ENCODE data around the gene SEMA3F. TPM values are rescaled to one million over a fixed set of nuclear protein-coding genes. Genes with fewer than 3 reads are reported as not detected.

Gene SEMA3F
- total and polyA plus RNA-seq, 4 donors: 0.60 to 4.8 (median 2.1) TPM

GRCh38 chr3:50128001-50128400 lies 27.1 kb upstream of the SEMA3F start:
- WGBS: 82% methylated on average over 4 of the region's 4 CpGs
- Histone ChIP-seq H3K27me3 (ENCODE audit: control insufficient read depth in 4 of 4, insufficient read depth in 4 of 4, low read length in 3 of 4) (no peaks in the 10 kb centered on the region), H3K9me3 (ENCODE audit: control insufficient read depth in 4 of 4, low read length in 3 of 4) (no peaks in the 10 kb centered on the region), H3K4me1 (ENCODE audit: control insufficient read depth in 4 of 4, insufficient read depth in 4 of 4, low read length in 3 of 4) (no peaks in the 10 kb centered on the region), H3K27ac (ENCODE audit: low read depth in 1 of 2, low read length in 2 of 2) (no peak overlapping the region), H3K4me3 (ENCODE audit: low read depth in 1 of 3, low read length in 3 of 3) (no peak overlapping the region), H3K9ac (ENCODE audit: low read depth in 1 of 2, low read length in 2 of 2) (no peak overlapping the region), H3K36me3 (ENCODE audit: control insufficient read depth in 4 of 4, insufficient read depth in 3 of 4, low read depth in 1 of 4, low read length in 3 of 4) (no peaks in the 10 kb centered on the region)
- DNase-seq (ENCODE audit: low spot score): no peak
- no peak for TF ChIP-seq ZBTB33 (IDR thresholded peaks at IDR 0.05)
- no peak for TF ChIP-seq FOXA1 (IDR thresholded peaks at IDR 0.05)
- TF ChIP-seq YY1 (IDR thresholded peaks at IDR 0.05): no peak
- no peak for TF ChIP-seq ATF3 (IDR thresholded peaks at IDR 0.05)
- no peak for TF ChIP-seq NR2F2 (IDR thresholded peaks at IDR 0.05)
- no peak for TF ChIP-seq HNF4G (IDR thresholded peaks at IDR 0.05)
- TF ChIP-seq CTCF (IDR thresholded peaks at IDR 0.05; ENCODE audit: low read depth, low read length, missing input control): no peak
- no peak for TF ChIP-seq EGR1 (IDR thresholded peaks at IDR 0.05; ENCODE audit: low read depth in 2 of 2)
- no peak for TF ChIP-seq HNF4A (conservative IDR thresholded peaks at IDR 0.05)
- TF ChIP-seq RXRA (IDR thresholded peaks at IDR 0.05): no peak
- no peak for TF ChIP-seq JUND (IDR thresholded peaks at IDR 0.05)
- TF ChIP-seq SP1 (IDR thresholded peaks at IDR 0.05): no peak
- no peak for TF ChIP-seq FOXA2 (IDR thresholded peaks at IDR 0.05)
- TF ChIP-seq TAF1 (conservative IDR thresholded peaks at IDR 0.05): no peak
- TF ChIP-seq REST (IDR thresholded peaks at IDR 0.05): no peak
- no peak for TF ChIP-seq RAD21 (IDR thresholded peaks at IDR 0.05)
- TF ChIP-seq GABPA (IDR thresholded peaks at IDR 0.05 in 1 of 2, conservative IDR thresholded peaks at IDR 0.05 in 1 of 2): no peak
- TF ChIP-seq MAX (IDR thresholded peaks at IDR 0.05): no peak

Measured in liver (tissue), 9 donors.